HG02678 (cell line): ENCODE data around the gene DPY19L3.
"Not testable (repeated sequence)": the region's sequence is repeated elsewhere in the genome, so short reads cannot be mapped to it uniquely, and the experiment has no call there.

Experiments
- ATAC-seq: cut with Tn5 transposase; IDR thresholded peaks from one replicate; pipeline ENCODE4 v1.9.1; 2021; ENCODE audit warnings: mild to moderate bottlenecking, moderate library complexity; ENCODE audit not compliant: unreplicated experiment

Gene DPY19L3

GRCh38 chr19:32489971-32490370 lies 84.4 kb downstream of the DPY19L3 start:
- no peak for ATAC-seq

DNA sequence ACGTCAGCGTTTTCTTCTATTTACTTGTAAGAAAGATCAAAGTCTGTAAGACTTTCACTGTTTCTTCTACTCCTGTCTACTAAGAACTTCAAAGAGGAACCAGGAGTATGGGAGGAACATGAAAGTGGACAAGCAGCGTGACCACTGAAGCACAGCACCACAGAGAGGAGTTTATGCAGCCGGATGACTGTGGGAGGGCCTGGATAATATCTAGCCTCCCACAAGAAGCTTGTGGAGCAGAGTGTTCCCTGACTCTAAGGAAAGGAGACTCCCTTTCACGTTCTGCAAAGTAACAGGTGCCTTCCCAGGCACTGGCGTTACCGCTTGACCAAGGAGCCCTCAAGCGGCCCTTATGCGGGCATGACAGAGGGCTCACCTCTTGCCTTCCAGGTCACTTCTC lies 91.8 kb downstream of the DPY19L3 start:
- no peak for ATAC-seq

DNA sequence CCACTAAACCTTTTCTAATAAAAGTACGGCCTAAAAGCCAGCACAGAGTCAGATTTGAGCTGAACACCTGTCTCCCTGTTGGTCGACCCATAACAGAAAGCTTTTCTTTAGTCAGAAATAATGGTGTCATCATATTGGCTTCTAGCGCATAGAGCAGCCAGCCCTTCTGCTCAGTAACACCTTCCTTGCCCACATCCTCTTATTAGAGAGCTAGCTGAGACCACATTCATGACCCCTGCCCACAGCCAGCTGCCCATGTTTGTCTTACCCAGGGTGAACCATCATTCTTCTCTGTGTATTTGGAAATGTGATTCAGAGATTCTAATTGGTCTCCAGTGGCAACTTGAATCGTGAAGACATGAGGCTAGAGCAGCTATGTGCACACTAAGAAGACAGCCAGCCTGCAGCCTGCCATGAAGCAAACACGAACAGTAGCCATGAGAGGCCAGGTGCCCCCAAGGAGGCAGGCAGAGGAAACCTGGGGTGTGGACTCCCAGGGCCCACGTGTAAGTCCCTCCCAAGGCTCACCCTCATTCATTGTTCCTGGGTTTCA lies 93.2 kb downstream of the DPY19L3 start:
- ATAC-seq, result no peak

DNA sequence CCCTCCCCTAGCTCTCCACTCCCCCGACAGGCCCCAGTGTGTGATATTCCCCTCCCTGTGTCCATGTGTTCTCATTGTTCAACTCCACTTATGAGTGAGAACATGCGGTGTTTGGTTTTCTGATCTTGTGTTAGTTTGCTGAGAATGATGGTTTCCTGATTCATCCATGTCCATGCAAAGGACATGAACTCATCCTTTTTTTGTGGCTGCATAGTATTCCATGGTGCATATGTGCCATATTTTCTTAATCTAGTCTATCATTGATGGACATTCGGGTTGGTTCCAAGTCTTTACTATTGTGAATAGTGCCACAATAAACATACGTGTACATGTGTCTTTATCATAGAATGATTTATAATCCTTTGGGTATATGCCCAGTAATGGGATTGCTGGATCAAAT lies 106.9 kb downstream of the DPY19L3 start:
- not testable (repeated sequence) for ATAC-seq

DNA sequence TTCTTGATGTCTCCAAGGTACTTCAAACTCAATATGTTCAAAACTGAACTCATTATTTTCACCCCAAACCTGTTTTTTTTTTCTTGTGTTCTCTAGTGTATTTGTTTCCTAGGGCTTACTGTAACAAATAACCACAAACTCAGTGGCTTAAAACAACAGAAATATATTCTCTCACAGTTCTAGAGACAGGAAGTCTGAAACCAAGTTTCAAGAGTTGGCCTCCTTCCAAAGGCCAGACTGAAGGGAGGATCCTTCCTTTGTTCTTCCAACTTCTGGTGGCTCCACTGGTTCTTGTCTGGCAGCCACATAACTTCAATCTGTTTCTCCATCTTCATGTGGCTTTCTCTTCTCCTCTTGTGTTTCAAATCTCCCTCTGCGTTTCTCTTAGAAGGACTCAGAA lies 113.5 kb downstream of the DPY19L3 start:
- no peak for ATAC-seq

GRCh38 chr19:32522967-32523366 lies 117.4 kb downstream of the DPY19L3 start:
- ATAC-seq, result no peak

DNA sequence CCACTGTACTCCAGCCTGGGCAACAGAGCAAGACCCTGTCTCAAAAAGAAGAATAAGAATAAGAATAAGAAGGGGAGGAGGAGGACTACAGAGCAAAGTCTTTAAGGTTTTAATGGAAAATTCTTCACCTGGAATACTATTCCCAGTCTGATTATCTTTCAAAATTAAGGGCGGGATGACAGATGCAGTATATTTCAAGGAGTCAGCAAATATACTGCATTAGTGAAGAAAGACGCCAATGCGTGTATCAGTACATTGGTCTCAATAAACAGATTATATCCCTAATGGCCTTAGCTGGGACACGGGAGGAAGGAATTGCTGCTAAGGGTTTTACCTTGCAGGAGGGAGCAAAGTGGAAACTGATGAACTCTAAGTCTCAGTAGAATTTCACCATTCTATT lies 121.3 kb downstream of the DPY19L3 start:
- ATAC-seq, result no peak

DNA sequence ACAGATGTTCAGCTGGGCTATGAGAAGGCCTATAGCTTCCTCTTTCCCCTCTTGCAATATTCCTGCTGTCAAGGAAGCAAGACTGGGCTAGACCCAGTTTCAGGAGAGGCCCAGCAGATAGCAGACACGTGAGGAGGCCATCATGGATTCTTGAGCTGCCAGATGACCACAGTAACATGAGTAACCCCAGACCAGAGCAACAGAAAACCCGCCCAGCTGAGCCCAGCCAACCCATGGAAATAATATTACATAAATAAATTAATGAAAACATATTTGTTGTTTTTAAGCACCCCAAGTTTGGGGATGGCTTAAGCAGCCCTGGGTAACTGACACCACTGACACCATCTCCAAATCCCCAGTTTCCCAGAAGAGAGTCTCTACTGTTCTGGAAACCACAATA lies 125.2 kb downstream of the DPY19L3 start:
- ATAC-seq, result no peak

DNA sequence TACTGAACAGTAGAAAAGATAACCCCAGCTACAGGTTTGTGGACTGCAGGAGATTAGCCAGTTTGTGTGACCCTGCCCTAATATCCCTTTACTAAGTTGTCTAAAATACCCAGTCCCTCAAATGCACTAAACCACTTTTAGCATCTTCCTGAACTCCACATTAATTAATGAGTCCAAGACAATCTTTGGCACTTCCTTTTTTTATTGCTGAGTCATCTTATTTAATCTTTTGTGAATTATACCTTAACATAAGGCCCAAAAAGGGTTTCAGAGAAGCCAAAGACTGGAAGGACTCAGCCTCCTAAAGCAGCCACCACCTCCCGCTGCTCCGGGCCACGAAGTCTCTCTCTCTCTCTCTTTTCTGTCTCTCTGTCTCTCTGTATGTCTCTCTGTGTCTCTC lies 126.7 kb downstream of the DPY19L3 start:
- ATAC-seq, result no peak
